HepG2 (cell line): Measurements from ENCODE around the gene CAPN9. TPM values are rescaled to one million over a fixed set of nuclear protein-coding genes. Genes with fewer than 3 reads are reported as not detected.
A peak's percentile ranks its signal among the peaks of the same experiment; 100 is the strongest.

ENCODE experiments used
- FOXO4 ChIP-seq: sonication (generic); formaldehyde crosslinking; conservative IDR thresholded peaks from 2 replicates; pipeline ENCODE4 v1.8.1; 2023; ENCODE audit warnings: missing genetic modification reagents
- JUN ChIP-seq: sonication (generic); formaldehyde crosslinking; IDR thresholded peaks from 2 replicates; pipeline ENCODE4 v1.4.0; 2020; ENCODE audit warnings: mild to moderate bottlenecking, missing genetic modification reagents
- MAF1 ChIP-seq: sonication (generic); formaldehyde crosslinking; IDR thresholded peaks from 2 replicates; pipeline ENCODE4 v1.5.0; 2020; ENCODE audit warnings: missing genetic modification reagents, borderline replicate concordance
- NFIB ChIP-seq: sonication (generic); formaldehyde crosslinking; IDR thresholded peaks from 2 replicates; pipeline ENCODE4 v1.9.0; 2021; ENCODE audit warnings: missing genetic modification reagents, mild to moderate bottlenecking, borderline replicate concordance
- NFRKB ChIP-seq: fragments of 450-650 bp; IDR thresholded peaks from 2 replicates; pipeline ENCODE4 v1.6.1; 2017
- PTBP1 ChIP-seq: fragments of 200-400 bp; formaldehyde crosslinking; IDR thresholded peaks from 2 replicates; pipeline ENCODE4 v1.6.1; 2018; ENCODE audit warnings: low read length, low read depth; ENCODE audit not compliant: poor library complexity, severe bottlenecking
- SMAD9 ChIP-seq: sonication (generic); formaldehyde crosslinking; IDR thresholded peaks from 2 replicates; pipeline ENCODE4 v1.5.1; 2020; ENCODE audit warnings: mild to moderate bottlenecking, missing genetic modification reagents
- TFDP2 ChIP-seq: sonication (generic); formaldehyde crosslinking; IDR thresholded peaks from 2 replicates; pipeline ENCODE4 v1.4.0; 2020; ENCODE audit warnings: missing genetic modification reagents
- ZMYM4 ChIP-seq: sonication (generic); formaldehyde crosslinking; IDR thresholded peaks from 2 replicates; pipeline ENCODE4 v1.8.1; 2023; ENCODE audit warnings: mild to moderate bottlenecking, missing genetic modification reagents
- ZNF124 ChIP-seq: sonication (generic); formaldehyde crosslinking; IDR thresholded peaks from 2 replicates; pipeline ENCODE4 v1.4.0; 2020; ENCODE audit warnings: missing genetic modification reagents
- ZNF205 ChIP-seq: IDR thresholded peaks from 2 replicates; pipeline ENCODE4 v1.6.1; 2018; ENCODE audit warnings: missing biosample characterization, missing genetic modification reagents
- ZNF670 ChIP-seq: sonication (generic); formaldehyde crosslinking; IDR thresholded peaks from 2 replicates; pipeline ENCODE4 v1.8.0; 2022; ENCODE audit warnings: mild to moderate bottlenecking, missing genetic modification reagents, borderline replicate concordance
- ZNF768 ChIP-seq: sonication (generic); formaldehyde crosslinking; IDR thresholded peaks from 2 replicates; pipeline ENCODE4 v1.4.0; 2020; ENCODE audit warnings: missing genetic modification reagents
- polyA plus RNA-seq, 8 experiments: library from polyadenylated mRNA; depleted of rRNA in 3 of 8; stranded (reverse) in 7 of 8; unstranded in 1 of 8; fragments of >200 nt; fragmentation: Illumina TruSeq in 4 of 8; extraction: Trizol in 4 of 8; gene quantifications; 2 replicates each; pipeline versions ENCODE4 v1.2.1 to v1.2.3, GENCODE V29; 2011 to 2016; ENCODE audit warnings: low read depth in 4 of 8, missing spikeins in 1 of 8, mixed read lengths in 1 of 8; ENCODE audit not compliant: insufficient read depth in 1 of 8
- total RNA-seq, 5 experiments: library from RNA; depleted of rRNA; stranded (reverse); fragments of >200 nt; fragmentation: Illumina TruSeq; extraction: Trizol; gene quantifications; 2 replicates each; pipeline ENCODE4 v1.2.3, GENCODE V29; 2016; ENCODE audit warnings: low read depth in 1 of 5
- TF ChIP-seq, protein P1 (sequence below): sonication (generic); formaldehyde crosslinking; IDR thresholded peaks from 2 replicates; pipeline ENCODE4 v1.8.0; 2022; ENCODE audit warnings: missing genetic modification reagents, mild to moderate bottlenecking, inconsistent platforms, borderline replicate concordance
- TF ChIP-seq, protein P2 (sequence below): sonication (generic); formaldehyde crosslinking; IDR thresholded peaks from 2 replicates; pipeline ENCODE4 v1.8.0; 2022; ENCODE audit warnings: missing genetic modification reagents, low read depth, mild to moderate bottlenecking, borderline replicate concordance
- TF ChIP-seq, protein P3 (sequence below): sonication (generic); formaldehyde crosslinking; conservative IDR thresholded peaks from 2 replicates; pipeline ENCODE4 v1.8.0; 2022; ENCODE audit warnings: missing genetic modification reagents
- TF ChIP-seq, protein P4 (sequence below): sonication (generic); formaldehyde crosslinking; IDR thresholded peaks from 2 replicates; pipeline ENCODE4 v1.5.1; 2020; ENCODE audit warnings: missing genetic modification reagents, mild to moderate bottlenecking, borderline replicate concordance
- TF ChIP-seq, protein P5 (sequence below): sonication (generic); formaldehyde crosslinking; IDR thresholded peaks from 2 replicates; pipeline ENCODE4 v1.5.0; 2020; ENCODE audit warnings: mild to moderate bottlenecking, missing genetic modification reagents

CAPN9 gene
- total and polyA plus RNA-seq, 2 of the 13 experiments (the other 11 are each of a cell fraction or from before 2014, with no cell fraction given) = 0.04 to 0.31 TPM

DNA sequence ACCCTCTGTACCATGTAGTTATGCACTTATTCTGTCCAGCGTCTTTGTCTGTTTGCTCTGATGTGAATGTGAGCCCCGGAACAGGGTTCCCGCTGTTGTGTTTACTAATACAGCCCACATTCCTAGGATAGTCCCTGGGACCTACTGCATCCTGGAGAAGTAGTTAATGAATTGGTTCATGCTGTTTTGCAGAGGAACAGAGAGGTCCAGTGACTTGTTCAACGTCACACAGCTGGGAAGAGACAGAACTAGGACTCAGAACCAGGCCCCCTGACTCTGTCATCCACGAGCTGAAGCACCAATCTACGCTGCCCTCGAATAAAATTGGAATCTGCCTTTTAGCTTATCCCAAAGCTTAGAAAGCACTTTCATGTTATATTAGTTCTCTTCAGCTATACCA, 34.0 kb upstream of the CAPN9 start (continued):
- no peak for TF ChIP-seq NFIB (CRISPR knock-in tag)
- TF ChIP-seq ZNF768 = peak; percentile 94; the same call in 1 of the 2 replicates
- no peak for TF ChIP-seq NFRKB
- no peak for TF ChIP-seq ZNF205 (CRISPR knock-in tag)
- TF ChIP-seq, protein P1, sequence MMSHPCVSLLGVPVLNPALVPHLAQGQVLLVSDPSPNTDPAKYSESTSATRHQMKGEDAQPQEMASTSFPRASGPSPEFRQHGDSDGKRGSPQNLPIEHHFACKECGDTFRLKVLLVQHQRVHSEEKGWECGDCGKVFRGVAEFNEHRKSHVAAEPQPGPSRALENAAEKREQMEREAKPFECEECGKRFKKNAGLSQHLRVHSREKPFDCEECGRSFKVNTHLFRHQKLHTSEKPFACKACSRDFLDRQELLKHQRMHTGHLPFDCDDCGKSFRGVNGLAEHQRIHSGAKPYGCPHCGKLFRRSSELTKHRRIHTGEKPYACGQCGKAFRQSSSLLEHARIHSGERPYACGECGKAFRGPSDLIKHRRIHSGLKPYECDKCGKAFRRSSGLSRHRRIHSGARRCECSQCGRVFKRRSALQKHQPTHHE (CRISPR knock-in tag) = no peak
- no peak for TF ChIP-seq ZNF670
- TF ChIP-seq, protein P2, sequence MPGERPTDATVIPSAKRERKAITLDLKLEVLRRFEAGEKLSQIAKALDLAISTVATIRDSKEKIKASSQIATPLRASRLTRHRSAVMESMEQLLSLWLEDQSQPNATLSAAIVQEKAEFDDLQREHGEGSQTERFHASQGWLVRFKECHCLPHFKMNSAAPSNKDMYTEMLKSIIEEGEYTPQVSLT = no peak
- no peak for TF ChIP-seq MAF1 (CRISPR knock-in tag)
- TF ChIP-seq ZNF124 (CRISPR knock-in tag) = no peak
- no peak for TF ChIP-seq SMAD9 (CRISPR knock-in tag)
- TF ChIP-seq FOXO4 (CRISPR knock-in tag) = 0 out of 2 replicates have a peak, but pooled peaks have one; percentile 48
- no peak for TF ChIP-seq ZMYM4 (CRISPR knock-in tag)
- TF ChIP-seq TFDP2 = no peak
- TF ChIP-seq, protein P3, sequence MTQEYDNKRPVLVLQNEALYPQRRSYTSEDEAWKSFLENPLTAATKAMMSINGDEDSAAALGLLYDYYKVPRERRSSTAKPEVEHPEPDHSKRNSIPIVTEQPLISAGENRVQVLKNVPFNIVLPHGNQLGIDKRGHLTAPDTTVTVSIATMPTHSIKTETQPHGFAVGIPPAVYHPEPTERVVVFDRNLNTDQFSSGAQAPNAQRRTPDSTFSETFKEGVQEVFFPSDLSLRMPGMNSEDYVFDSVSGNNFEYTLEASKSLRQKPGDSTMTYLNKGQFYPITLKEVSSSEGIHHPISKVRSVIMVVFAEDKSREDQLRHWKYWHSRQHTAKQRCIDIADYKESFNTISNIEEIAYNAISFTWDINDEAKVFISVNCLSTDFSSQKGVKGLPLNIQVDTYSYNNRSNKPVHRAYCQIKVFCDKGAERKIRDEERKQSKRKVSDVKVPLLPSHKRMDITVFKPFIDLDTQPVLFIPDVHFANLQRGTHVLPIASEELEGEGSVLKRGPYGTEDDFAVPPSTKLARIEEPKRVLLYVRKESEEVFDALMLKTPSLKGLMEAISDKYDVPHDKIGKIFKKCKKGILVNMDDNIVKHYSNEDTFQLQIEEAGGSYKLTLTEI (CRISPR knock-in tag) = no peak
- TF ChIP-seq, protein P4, sequence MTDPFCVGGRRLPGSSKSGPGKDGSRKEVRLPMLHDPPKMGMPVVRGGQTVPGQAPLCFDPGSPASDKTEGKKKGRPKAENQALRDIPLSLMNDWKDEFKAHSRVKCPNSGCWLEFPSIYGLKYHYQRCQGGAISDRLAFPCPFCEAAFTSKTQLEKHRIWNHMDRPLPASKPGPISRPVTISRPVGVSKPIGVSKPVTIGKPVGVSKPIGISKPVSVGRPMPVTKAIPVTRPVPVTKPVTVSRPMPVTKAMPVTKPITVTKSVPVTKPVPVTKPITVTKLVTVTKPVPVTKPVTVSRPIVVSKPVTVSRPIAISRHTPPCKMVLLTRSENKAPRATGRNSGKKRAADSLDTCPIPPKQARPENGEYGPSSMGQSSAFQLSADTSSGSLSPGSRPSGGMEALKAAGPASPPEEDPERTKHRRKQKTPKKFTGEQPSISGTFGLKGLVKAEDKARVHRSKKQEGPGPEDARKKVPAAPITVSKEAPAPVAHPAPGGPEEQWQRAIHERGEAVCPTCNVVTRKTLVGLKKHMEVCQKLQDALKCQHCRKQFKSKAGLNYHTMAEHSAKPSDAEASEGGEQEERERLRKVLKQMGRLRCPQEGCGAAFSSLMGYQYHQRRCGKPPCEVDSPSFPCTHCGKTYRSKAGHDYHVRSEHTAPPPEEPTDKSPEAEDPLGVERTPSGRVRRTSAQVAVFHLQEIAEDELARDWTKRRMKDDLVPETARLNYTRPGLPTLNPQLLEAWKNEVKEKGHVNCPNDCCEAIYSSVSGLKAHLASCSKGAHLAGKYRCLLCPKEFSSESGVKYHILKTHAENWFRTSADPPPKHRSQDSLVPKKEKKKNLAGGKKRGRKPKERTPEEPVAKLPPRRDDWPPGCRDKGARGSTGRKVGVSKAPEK = no peak
- TF ChIP-seq JUN (CRISPR knock-in tag) = no peak
- TF ChIP-seq PTBP1 = no peak
- TF ChIP-seq, protein P5, sequence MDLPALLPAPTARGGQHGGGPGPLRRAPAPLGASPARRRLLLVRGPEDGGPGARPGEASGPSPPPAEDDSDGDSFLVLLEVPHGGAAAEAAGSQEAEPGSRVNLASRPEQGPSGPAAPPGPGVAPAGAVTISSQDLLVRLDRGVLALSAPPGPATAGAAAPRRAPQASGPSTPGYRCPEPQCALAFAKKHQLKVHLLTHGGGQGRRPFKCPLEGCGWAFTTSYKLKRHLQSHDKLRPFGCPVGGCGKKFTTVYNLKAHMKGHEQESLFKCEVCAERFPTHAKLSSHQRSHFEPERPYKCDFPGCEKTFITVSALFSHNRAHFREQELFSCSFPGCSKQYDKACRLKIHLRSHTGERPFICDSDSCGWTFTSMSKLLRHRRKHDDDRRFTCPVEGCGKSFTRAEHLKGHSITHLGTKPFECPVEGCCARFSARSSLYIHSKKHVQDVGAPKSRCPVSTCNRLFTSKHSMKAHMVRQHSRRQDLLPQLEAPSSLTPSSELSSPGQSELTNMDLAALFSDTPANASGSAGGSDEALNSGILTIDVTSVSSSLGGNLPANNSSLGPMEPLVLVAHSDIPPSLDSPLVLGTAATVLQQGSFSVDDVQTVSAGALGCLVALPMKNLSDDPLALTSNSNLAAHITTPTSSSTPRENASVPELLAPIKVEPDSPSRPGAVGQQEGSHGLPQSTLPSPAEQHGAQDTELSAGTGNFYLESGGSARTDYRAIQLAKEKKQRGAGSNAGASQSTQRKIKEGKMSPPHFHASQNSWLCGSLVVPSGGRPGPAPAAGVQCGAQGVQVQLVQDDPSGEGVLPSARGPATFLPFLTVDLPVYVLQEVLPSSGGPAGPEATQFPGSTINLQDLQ (CRISPR knock-in tag) = no peak
